ENCODE data around the gene RIPOR1.
A peak's percentile ranks its signal among the peaks of the same experiment; 100 is the strongest.
"Not testable (repeated sequence)": the region's sequence is repeated elsewhere in the genome, so short reads cannot be mapped to it uniquely, and the experiment has no call there.

Gene RIPOR1

GRCh38 chr16:67528222-67528869 lies at the start of gene RIPOR1:
Gene RIPOR1 (plus strand): TSS chr16:67528829. CDS start chr16:67538447, 9,618 bp downstream.
- Histone ChIP-seq H3K9ac (ENCODE audit: low read length in 5 of 5) (peak within 1 kb of the TSS; percentile 87 to 97 (median 91)), H3K36me3 (ENCODE audit: control insufficient read depth in 5 of 5, insufficient read depth in 5 of 5, low read length in 5 of 5) (no peaks in the 10 kb centered on the region), H3K27me3 (ENCODE audit: control insufficient read depth in 5 of 5, insufficient read depth in 4 of 5, low read length in 5 of 5) (no peaks in the 10 kb centered on the region), H3K9me3 (ENCODE audit: control insufficient read depth in 5 of 5, low read length in 5 of 5) (no peaks in the 10 kb centered on the region), H3K4me3 (ENCODE audit: low read depth in 1 of 5, low read length in 5 of 5) (peak within 1 kb of the TSS; percentile 84 to 94 (median 85)), H3K27ac (ENCODE audit: low read depth, low read length) (peak within 1 kb of the TSS; percentile 93), H3K4me1 (ENCODE audit: control insufficient read depth in 5 of 5, insufficient read depth in 5 of 5, low read length in 5 of 5) (peaks cover 3 to 50% (median 40%) of the 10 kb centered on the region in 5 donors)

DNA sequence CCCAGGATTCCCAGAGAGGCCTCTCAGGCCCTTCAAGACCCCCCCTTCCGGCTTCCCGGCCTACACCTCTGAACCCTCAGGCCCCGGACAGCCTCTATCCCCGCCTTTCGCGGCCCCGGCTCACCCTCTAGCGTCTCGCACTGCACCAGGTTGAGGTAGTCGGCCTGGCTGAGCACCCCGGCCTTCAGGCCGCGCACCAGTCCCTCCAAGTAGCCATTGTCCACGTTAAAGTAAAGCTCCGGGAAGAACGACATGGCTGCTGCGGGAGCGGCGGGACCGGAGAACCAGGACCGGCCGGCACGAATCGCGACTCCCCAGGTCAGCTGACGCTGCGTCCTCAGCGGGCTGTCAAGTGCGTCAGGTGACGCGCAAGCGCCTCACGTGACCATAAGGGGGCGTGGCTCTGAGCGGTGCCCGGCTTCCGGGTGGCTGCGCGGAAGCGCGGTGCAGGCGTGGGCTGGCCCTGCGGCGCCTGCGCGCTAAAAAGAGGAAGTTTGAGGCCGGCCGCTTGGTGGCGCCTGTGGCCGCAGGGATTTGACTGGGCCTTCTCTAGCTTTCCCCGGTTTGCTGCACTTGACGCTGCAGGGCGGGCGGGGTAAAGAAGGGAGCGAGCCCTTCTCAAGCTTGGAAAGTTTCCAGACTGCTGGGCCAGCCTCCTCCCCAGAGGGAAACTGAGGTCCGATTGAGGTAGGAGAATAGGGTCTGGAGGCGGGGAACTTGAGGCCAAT lies 47.6 kb upstream of the RIPOR1 start, which contains the start of gene ATP6V0D1:
Gene ATP6V0D1 (minus strand): TSS at position 325 of the 728 bp plus-strand sequence. CDS start 71 bp downstream, at position 254.
- peak within 1 kb of the TSS; percentile 77 to 99 (median 99) for H3K9ac ChIP-seq (ENCODE audit: low read length in 5 of 5)
- no peaks in the 10 kb centered on the region for H3K9me3 ChIP-seq (ENCODE audit: control insufficient read depth in 5 of 5, low read length in 5 of 5)
- H3K4me1 ChIP-seq (ENCODE audit: control insufficient read depth in 5 of 5, insufficient read depth in 5 of 5, low read length in 5 of 5): peaks cover 2 to 45% (median 41%) of the 10 kb centered on the region in 5 donors
- H3K4me3 ChIP-seq (ENCODE audit: low read depth in 1 of 5, low read length in 5 of 5): peak within 1 kb of the TSS; percentile 90 to 98 (median 95)
- peak within 1 kb of the TSS; percentile 99 for H3K27ac ChIP-seq (ENCODE audit: low read depth, low read length)
- no peaks in the 10 kb centered on the region for H3K27me3 ChIP-seq (ENCODE audit: control insufficient read depth in 5 of 5, insufficient read depth in 4 of 5, low read length in 5 of 5)
- H3K36me3 ChIP-seq (ENCODE audit: control insufficient read depth in 5 of 5, insufficient read depth in 5 of 5, low read length in 5 of 5): peaks cover 0 to 14% (median 7%) of the 10 kb centered on the region in 5 donors

DNA sequence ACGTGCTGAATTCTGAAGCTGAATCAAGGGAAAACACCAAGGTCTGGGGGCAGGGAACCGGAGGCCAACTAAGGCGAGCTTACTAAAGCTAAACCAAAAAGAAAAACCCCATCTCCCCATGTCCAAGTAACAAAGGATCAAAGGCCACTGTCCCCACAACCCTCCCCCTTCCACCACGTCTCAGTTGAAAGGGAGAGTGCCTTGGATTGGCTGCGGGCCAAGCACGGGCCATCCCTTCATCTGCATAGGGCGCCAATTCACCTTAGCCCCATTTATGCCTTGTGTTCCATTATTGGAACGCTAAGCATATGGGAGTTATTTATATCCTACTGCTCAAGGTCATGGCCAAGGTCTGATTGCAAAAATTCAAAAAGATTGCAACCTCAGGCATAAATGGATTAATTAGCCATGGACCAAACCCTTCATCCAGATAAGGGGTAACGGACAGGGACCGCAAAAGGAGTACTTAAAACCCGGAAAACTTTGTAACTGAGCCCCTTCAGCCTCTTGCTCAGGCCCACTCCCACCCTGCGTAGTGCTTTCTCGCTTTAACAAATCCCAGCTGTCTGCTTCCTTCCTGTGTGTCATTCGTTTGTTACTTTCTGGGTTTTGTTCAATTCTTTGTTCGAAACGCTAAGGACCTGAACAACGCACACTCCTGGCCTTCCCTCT lies 46.9 kb upstream of the RIPOR1 start:
- H3K4me1 ChIP-seq (ENCODE audit: control insufficient read depth in 5 of 5, insufficient read depth in 5 of 5, low read length in 5 of 5): peaks cover 2 to 46% (median 42%) of the 10 kb centered on the region in 5 donors
- H3K27me3 ChIP-seq (ENCODE audit: control insufficient read depth in 5 of 5, insufficient read depth in 4 of 5, low read length in 5 of 5): no peaks in the 10 kb centered on the region
- peak overlapping the region; percentile 84 to 98 (median 94) for H3K4me3 ChIP-seq (ENCODE audit: low read depth in 1 of 5, low read length in 5 of 5)
- peak overlapping the region; percentile 75 for H3K27ac ChIP-seq (ENCODE audit: low read depth, low read length)
- H3K36me3 ChIP-seq (ENCODE audit: control insufficient read depth in 5 of 5, insufficient read depth in 5 of 5, low read length in 5 of 5): peaks cover 0 to 14% (median 7%) of the 10 kb centered on the region in 5 donors
- H3K9ac ChIP-seq (ENCODE audit: low read length in 5 of 5): peak overlapping the region; percentile 76 to 80 (median 78)
- H3K9me3 ChIP-seq (ENCODE audit: control insufficient read depth in 5 of 5, low read length in 5 of 5): no peaks in the 10 kb centered on the region

DNA sequence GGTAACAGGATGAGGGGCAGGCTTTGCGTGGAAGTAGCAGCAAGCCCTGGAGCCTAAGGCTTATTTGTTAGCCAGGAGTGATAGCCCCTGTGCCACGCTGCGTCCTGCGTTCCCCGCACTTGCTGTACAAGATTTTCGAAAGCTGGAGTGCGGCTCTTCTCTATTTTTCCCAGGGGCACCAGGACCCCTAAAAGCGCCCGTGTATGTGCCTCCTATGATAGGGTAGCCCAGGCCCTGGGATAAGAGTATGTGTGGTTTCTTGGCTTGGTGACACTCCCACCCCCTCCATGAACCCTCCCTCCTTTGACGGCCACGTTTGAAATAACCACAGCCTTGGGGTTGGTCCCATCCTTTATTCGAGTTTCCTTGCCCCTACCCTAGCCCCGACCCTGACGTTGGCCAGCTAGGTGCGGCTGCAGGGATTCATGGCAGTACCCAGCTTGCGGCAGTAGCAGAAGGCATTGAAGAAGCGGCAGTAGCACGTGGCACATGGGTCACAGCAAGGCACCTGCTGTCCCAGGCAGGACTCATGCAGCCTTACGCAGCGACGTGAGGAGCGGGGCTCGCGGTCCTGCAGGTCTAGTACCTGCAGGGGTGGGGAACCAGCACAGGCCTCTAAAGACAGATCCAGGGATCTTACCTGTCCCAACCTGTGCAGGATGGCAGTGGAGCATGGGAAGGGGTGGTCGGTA lies 46.2 kb upstream of the RIPOR1 start:
- Histone ChIP-seq H3K27ac (ENCODE audit: low read depth, low read length) (no peak overlapping the region), H3K4me1 (ENCODE audit: control insufficient read depth in 5 of 5, insufficient read depth in 5 of 5, low read length in 5 of 5) (peaks cover 2 to 52% (median 43%) of the 10 kb centered on the region in 5 donors), H3K36me3 (ENCODE audit: control insufficient read depth in 5 of 5, insufficient read depth in 5 of 5, low read length in 5 of 5) (peaks cover 0 to 14% (median 7%) of the 10 kb centered on the region in 5 donors), H3K9me3 (ENCODE audit: control insufficient read depth in 5 of 5, low read length in 5 of 5) (no peaks in the 10 kb centered on the region), H3K27me3 (ENCODE audit: control insufficient read depth in 5 of 5, insufficient read depth in 4 of 5, low read length in 5 of 5) (no peaks in the 10 kb centered on the region), H3K9ac (ENCODE audit: low read length in 5 of 5) (peak overlapping the region in 4 of 5 donors; percentile 76 to 80 (median 78)), H3K4me3 (ENCODE audit: low read depth in 1 of 5, low read length in 5 of 5) (peak overlapping the region; percentile 84 to 98 (median 94))

- Histone ChIP-seq H3K27me3 (ENCODE audit: control insufficient read depth in 5 of 5, insufficient read depth in 4 of 5, low read length in 5 of 5) (no peaks in the 10 kb centered on the region), H3K9ac (ENCODE audit: low read length in 5 of 5) (peak within 1 kb of the TSS in 3 of 5 donors; percentile 76 to 80 (median 79)), H3K36me3 (ENCODE audit: control insufficient read depth in 5 of 5, insufficient read depth in 5 of 5, low read length in 5 of 5) (peaks cover 0 to 14% (median 7%) of the 10 kb centered on the region in 5 donors), H3K4me1 (ENCODE audit: control insufficient read depth in 5 of 5, insufficient read depth in 5 of 5, low read length in 5 of 5) (peaks cover 2 to 52% (median 43%) of the 10 kb centered on the region in 5 donors), H3K4me3 (ENCODE audit: low read depth in 1 of 5, low read length in 5 of 5) (peak within 1 kb of the TSS; percentile 22 to 98 (median 94)), H3K9me3 (ENCODE audit: control insufficient read depth in 5 of 5, low read length in 5 of 5) (no peaks in the 10 kb centered on the region), H3K27ac (ENCODE audit: low read depth, low read length) (no peak within 1 kb of the TSS)
Observed at GRCh38 chr16:67483150-67483549, 45.5 kb upstream of the RIPOR1 start, which contains the start of gene AGRP. Gene AGRP (minus strand): TSS chr16:67483547. CDS start chr16:67483398, 149 bp downstream.

DNA sequence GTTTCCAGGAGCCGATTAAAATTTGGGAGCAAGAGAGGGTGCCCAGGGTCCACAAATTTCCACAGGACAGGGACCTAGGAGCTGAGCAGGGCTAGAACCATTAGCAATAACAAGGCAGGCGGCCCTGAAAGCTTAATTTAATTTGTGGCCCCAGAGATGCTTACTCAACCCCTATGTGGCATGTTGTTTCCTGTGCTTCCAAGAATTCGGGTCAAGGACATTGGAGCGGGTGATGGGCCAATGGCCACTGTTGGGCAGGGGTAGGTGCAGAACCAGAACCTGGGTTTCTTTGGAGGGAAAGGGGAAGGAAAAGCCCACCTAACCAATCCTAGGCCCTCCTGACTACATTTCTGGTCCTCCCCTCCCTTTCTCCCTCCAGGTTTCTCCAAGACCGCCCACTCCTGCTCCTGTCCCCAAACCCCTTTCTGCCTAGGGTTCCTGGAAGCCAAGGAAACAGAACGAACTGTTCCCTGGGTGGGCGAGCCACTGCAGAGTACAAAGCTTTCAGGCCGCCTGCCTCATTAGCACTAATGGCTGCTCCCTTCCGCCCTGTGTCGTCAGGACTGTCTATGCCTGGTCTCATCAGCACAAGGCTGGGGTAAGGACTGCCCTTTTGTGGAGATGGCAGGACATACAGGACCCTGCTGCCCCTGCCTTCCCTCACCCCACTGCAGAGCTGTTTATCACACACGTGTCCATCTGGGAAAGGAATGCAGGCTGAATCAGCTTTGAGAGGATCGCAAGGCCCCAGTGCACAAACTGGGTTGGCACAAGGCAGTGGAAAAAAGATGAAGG lies 44.7 kb upstream of the RIPOR1 start:
- H3K4me3 ChIP-seq (ENCODE audit: low read depth in 1 of 5, low read length in 5 of 5): no peak overlapping the region
- no peak overlapping the region for H3K27ac ChIP-seq (ENCODE audit: low read depth, low read length)
- H3K9me3 ChIP-seq (ENCODE audit: control insufficient read depth in 5 of 5, low read length in 5 of 5): no peaks in the 10 kb centered on the region
- H3K9ac ChIP-seq (ENCODE audit: low read length in 5 of 5): peak overlapping the region in 1 of 5 donors; percentile 11
- H3K36me3 ChIP-seq (ENCODE audit: control insufficient read depth in 5 of 5, insufficient read depth in 5 of 5, low read length in 5 of 5): peaks cover 0 to 14% (median 7%) of the 10 kb centered on the region in 5 donors
- peaks cover 2 to 50% (median 42%) of the 10 kb centered on the region in 5 donors for H3K4me1 ChIP-seq (ENCODE audit: control insufficient read depth in 5 of 5, insufficient read depth in 5 of 5, low read length in 5 of 5)
- no peaks in the 10 kb centered on the region for H3K27me3 ChIP-seq (ENCODE audit: control insufficient read depth in 5 of 5, insufficient read depth in 4 of 5, low read length in 5 of 5)

DNA sequence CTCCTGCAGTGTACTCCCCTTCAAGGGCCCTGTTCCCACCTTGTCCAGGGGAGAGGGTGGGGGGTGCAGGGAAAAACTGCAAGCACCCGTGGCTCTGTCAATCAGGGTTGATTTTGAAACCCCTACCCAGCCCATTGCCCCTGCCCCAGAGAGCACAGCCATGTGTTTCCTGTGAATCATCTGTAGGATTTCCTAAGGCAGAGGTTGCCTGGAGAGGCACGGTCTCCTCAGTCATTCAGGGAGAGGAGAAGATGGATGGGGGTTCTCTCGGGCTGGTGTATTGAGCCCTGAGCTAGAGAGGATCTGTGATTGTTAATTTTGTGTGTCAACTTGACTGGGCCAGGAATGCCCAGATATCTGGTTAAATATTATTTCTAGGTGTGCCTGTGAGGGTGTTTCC lies 41.8 kb upstream of the RIPOR1 start:
- Histone ChIP-seq H3K27ac (ENCODE audit: low read depth, low read length) (no peak overlapping the region), H3K4me1 (ENCODE audit: control insufficient read depth in 5 of 5, insufficient read depth in 5 of 5, low read length in 5 of 5) (peaks cover 3 to 40% (median 36%) of the 10 kb centered on the region in 5 donors), H3K36me3 (ENCODE audit: control insufficient read depth in 5 of 5, insufficient read depth in 5 of 5, low read length in 5 of 5) (peaks cover 0 to 14% (median 7%) of the 10 kb centered on the region in 5 donors), H3K9ac (ENCODE audit: low read length in 5 of 5) (peak overlapping the region in 1 of 5 donors; percentile 14), H3K27me3 (ENCODE audit: control insufficient read depth in 5 of 5, insufficient read depth in 4 of 5, low read length in 5 of 5) (no peaks in the 10 kb centered on the region), H3K9me3 (ENCODE audit: control insufficient read depth in 5 of 5, low read length in 5 of 5) (no peaks in the 10 kb centered on the region), H3K4me3 (ENCODE audit: low read depth in 1 of 5, low read length in 5 of 5) (no peak overlapping the region)

- not testable (repeated sequence) for H3K9ac ChIP-seq (ENCODE audit: low read length in 5 of 5); H3K4me3 ChIP-seq (ENCODE audit: low read depth in 1 of 5, low read length in 5 of 5); H3K27ac ChIP-seq (ENCODE audit: low read depth, low read length); H3K9me3 ChIP-seq (ENCODE audit: control insufficient read depth in 5 of 5, low read length in 5 of 5); H3K27me3 ChIP-seq (ENCODE audit: control insufficient read depth in 5 of 5, insufficient read depth in 4 of 5, low read length in 5 of 5)
- peaks cover 0 to 15% (median 7%) of the 10 kb centered on the region in 5 donors for H3K36me3 ChIP-seq (ENCODE audit: control insufficient read depth in 5 of 5, insufficient read depth in 5 of 5, low read length in 5 of 5)
- H3K4me1 ChIP-seq (ENCODE audit: control insufficient read depth in 5 of 5, insufficient read depth in 5 of 5, low read length in 5 of 5): peaks cover 2 to 39% (median 30%) of the 10 kb centered on the region in 5 donors
Observed at GRCh38 chr16:67487561-67487960, 41.1 kb upstream of the RIPOR1 start.
